Measurements from ENCODE around the gene MTHFD1L.

- TF ChIP-seq CTCF (IDR thresholded peaks at IDR 0.05; ENCODE audit: borderline replicate concordance, extremely low read depth, low read length, poor library complexity, severe bottlenecking) (no peak), EZH2 (IDR thresholded peaks at IDR 0.05; ENCODE audit: borderline replicate concordance, low read depth, low read length, severe bottlenecking) (no peak)
These were observed 101.9 kb downstream of the MTHFD1L start for GRCh38 chr6:150967381-150967780.

All from DND-41 (cell line).